NCI-H526 (cell line): Measurements from ENCODE around the gene UXT.
"Not testable (repeated sequence)": the region's sequence is repeated elsewhere in the genome, so short reads cannot be mapped to it uniquely, and the experiment has no call there.

Experiments used
- DNase-seq, 2 experiments: peaks; one replicate each; lab custom pipeline; 2025; lab: John Stamatoyannopoulos, UW

UXT gene

GRCh38 chrX:47658684-47659420 lies at the start of gene UXT:
Gene UXT (minus strand): TSS chrX:47659180. CDS start chrX:47658927, 253 bp downstream.
- peak; percentile 94 to 95 for DNase-seq

DNA sequence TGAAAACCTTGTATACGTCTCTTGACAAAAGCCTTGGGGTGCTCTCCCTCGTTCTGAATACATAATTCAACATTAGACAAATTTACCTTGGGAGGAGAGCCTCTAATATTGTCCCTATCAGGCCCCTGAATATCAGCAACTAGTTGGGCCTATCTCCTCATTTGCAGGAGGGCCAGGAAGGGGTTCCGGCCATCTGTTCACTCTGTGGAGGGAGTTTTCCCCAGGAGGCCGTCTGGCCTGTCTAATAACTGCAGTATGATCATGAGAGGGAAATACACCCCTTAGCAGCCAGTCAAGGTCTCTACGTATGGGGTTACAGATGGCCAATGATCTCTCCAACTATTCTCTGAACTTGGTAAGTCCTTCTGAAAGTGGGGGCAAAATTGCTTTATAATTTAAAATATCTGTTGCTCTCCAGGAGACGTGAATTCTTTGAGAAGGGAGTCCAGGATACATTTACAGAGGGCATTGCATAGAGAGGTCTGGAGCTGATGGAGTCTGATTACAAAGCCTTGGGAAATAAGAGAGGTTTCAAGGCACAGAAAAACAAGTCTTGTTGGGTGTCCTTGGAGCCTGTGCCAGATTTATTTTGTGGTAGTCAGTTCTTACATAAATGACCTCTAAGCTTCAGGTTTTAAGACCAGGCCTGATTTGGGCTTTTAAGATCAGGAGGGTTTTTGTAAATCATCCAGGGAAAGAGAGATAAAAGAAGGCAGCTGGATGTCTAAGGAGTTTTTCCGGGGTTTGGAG lies 48.2 kb upstream of the UXT start:
- no peak for DNase-seq

DNA sequence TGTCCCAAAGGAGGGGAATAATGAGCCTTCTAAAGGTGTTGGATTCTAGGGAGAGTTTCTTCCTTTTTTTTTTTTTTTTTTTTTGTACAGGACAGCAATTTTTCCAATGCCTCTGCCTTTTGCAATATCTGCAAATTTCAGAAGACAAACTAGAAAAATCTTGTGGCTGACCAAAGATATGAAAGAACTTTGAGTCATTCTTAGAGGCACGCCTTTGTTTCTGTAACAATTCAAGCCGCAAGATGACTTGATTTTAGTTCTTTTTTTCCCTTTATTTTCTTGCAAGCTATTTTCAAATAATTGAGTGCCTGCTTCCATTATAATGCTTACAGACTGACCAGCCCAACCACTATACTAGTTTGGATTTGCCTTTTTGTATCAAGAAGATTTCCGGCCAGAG lies 47.6 kb upstream of the UXT start:
- no peak for DNase-seq

DNA sequence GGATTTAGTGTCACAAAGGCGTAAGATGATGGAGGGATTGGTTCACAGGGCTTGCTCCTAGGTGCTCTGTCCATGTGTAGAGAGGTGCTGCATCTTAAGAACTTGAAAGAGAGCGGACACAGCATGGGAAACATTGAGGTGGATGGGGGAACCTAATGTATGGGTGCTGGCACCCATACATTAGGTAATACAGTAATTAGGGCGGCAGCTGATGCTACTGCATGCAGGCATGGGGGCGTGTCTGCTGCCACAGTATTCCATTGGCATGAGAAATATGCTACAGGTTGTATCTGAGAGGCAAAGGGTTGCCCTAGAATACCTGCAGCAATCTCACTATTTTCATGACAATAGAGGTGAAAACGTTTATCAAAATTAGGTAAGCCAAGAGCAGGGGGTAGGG lies 45.8 kb upstream of the UXT start:
- DNase-seq, result no peak

DNA sequence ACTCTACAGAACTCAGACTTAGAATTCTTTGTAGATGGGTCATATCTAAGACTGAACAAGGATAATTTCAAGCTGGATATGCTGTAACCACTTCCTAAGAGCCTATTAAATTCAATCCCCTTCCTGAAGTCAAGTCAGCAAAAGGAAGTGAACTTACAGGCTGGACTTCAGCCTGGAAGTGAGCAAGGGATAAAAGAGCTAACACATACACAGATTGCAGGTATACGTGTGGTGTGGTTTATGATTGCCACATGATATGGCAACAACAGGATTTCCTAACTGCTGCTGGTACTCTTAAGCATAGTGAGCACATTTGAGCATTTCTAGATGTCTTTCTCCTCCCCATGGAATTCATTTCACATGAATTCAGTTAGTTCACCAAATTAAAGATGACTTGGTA lies 38.2 kb upstream of the UXT start:
- DNase-seq, result no peak

GRCh38 chrX:47690175-47690574 lies 31.2 kb upstream of the UXT start:
- no peak for DNase-seq

DNA sequence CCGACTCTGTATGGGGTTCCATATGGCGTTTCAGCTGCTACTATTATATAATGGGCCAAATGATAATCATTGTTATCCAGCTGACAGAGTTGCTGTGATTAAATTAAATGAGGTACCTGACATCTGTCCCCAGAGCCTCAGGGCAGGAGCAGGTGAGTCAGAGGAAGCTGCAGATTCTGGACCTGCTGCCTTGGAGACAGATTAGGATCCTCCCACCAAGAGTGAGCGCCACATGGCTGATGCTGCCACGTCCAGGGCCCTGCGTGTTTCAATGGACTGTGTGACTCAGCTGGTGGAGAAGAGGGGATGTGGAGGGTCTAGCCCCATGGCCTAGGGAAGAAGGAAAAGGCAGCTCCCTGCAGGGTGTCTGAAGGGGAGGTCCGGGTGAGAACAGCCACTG lies 28.3 kb upstream of the UXT start:
- no peak for DNase-seq

DNA sequence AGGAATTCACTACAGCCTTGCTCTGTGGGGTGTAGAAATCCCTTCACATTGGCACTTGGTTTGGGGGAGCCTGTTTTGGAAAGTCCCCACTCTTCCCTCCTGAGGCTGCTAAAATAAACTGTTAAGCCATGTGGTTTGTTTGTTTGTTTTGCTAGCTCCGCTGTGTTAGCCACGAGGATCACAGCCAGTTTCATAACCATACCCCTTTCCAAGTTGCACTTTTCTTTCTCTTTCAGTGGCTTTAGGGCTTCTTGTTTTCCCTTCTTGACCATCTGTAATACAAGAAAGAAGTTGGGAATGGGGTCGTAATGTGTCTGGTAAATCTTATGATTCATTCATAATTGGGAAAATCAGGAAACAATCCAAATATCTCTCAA lies 24.8 kb upstream of the UXT start:
- no peak for DNase-seq

- DNase-seq, result no peak
These were observed 24.3 kb upstream of the UXT start for GRCh38 chrX:47683184-47683828.

GRCh38 chrX:47675959-47676859 lies 17.2 kb upstream of the UXT start:
- not testable (repeated sequence) for DNase-seq

GRCh38 chrX:47674776-47675175 lies 15.8 kb upstream of the UXT start:
- no peak for DNase-seq

DNA sequence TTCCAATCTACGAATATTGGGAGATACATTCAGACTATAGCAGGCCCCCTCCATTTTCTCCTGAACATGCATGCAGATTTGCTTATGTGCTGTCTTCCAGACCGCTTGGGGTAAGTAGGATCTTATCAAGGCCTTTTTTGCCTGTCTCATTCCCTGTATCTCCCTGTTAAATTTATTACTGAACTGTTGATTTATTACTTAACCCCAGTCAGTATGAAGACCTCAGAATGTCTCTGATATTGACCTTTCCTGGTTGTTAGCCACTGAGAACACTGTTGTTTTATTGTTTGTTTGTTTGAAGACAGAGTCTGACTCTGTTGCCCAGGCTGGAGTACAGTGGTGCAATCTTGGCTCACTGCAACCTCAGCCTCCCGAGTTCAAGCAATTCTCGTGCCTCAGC lies 6.8 kb upstream of the UXT start:
- not testable (repeated sequence) for DNase-seq

GRCh38 chrX:47664737-47665136 lies 5.8 kb upstream of the UXT start:
- no peak for DNase-seq

DNA sequence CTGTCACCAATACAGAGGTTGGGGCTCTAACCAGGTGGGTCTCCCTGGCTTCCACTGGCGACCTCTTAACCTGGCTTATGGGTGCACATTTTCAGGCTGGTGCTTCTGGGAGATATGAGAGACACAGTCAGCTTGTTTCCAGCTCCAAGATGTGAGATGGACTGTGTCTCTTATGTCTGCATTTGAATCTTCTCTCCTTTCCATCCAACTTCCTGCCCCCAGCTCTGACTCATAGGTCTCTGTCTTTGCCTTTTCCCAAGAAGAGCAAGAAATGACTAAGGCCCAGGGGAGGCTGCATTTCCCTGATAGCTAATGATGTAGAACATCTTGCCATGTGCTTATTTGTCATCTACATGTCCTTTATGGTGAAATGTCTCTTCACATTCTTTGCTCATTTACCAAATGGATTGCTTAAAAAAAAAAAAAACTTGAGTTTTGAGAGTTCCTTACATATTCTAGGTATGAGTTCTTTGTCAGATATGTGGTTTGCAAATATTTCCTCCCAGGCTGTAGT lies 3.2 kb upstream of the UXT start:
- DNase-seq, result no peak

GRCh38 chrX:47661539-47661938 lies 2.6 kb upstream of the UXT start:
- no peak for DNase-seq

- DNase-seq, result peak in 1 of 2 experiments; percentile 29
These were observed 394 bp upstream of the UXT start for GRCh38 chrX:47659421-47659726.

GRCh38 chrX:47658301-47658683 lies 688 bp downstream of the UXT start:
- no peak for DNase-seq

DNA sequence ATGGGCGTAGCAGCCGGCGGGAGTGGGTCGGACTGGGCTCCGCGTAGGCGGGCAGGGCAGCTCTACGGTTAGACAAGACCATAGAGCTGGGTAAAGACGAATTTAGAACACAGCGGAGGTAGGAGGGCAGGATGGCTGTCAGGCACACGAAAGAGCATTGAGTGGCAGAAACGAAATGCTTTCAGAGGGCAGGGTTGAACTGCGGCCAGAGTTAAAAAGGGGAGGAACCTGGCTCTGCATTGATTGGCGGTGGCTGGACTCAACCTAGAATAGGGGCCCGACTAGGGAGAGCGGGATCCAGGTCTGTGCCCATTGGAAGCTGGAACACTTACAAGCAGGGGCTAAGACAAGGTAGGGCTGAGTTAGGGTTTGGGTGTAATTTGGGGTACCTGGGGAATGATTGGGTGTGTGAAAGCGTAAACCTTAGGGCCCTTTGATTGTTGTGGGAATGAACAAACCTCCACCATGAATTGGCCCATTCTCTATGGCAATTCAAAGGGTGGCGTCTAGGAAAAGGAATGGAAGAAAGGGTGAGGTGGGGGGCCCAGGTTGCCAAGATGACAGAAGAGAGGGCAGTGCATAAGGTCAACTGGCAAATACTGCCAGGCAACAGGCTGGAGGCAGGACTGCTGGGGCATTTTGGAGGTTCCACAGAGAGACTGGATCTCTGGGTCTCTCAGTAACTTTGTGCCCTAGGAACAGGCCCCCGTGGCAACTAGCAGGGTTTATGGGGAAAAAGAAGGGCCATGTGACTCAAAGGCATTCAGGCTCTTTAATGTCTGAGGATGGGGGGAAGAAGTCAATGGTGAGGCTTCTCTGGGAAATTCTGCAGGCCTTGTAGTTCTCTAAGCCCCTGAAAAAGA lies 7.7 kb downstream of the UXT start:
- no peak for DNase-seq

GRCh38 chrX:47650164-47651042 lies 8.6 kb downstream of the UXT start, which contains the start of gene ELK1:
Gene ELK1 (minus strand): TSS chrX:47650563. CDS start chrX:47641441, 9,122 bp downstream.
- DNase-seq, result peak; percentile 98

GRCh38 chrX:47649781-47650163 lies 9.2 kb downstream of the UXT start:
- DNase-seq, result peak in 1 of 2 experiments; percentile 17
